Esophagus muscularis mucosa (tissue), 4 donors: Measurements from ENCODE around the gene DESI1.

Experiments used
- EP300 ChIP-seq: sonication (generic); formaldehyde crosslinking; IDR thresholded peaks from one replicate; pipeline ENCODE4 v1.6.1; 2017; ENCODE audit warnings: antibody characterized with exemption
- POLR2A ChIP-seq: fragments of 450-650 bp; IDR thresholded peaks from one replicate; pipeline ENCODE4 v1.6.1; 2017; ENCODE audit warnings: antibody characterized with exemption, moderate library complexity, mild to moderate bottlenecking, low read depth
- POLR2AphosphoS5 ChIP-seq, 2 donors: sonication (generic); formaldehyde crosslinking; IDR thresholded peaks; one replicate each; pipeline ENCODE4 v1.6.1; 2017; ENCODE audit warnings: antibody characterized with exemption in 2 of 2
- TF ChIP-seq, protein P1 (sequence below), 3 experiments: fragments of 200-600 bp in 2 of 3; fragments of 450-650 bp in 1 of 3; sonication (generic) in 2 of 3; IDR thresholded peaks; one replicate each; pipeline ENCODE4 v1.5.1; 2017 to 2019; ENCODE audit warnings: antibody characterized with exemption in 3 of 3, mild to moderate bottlenecking in 2 of 3, moderate library complexity in 1 of 3

DNA sequence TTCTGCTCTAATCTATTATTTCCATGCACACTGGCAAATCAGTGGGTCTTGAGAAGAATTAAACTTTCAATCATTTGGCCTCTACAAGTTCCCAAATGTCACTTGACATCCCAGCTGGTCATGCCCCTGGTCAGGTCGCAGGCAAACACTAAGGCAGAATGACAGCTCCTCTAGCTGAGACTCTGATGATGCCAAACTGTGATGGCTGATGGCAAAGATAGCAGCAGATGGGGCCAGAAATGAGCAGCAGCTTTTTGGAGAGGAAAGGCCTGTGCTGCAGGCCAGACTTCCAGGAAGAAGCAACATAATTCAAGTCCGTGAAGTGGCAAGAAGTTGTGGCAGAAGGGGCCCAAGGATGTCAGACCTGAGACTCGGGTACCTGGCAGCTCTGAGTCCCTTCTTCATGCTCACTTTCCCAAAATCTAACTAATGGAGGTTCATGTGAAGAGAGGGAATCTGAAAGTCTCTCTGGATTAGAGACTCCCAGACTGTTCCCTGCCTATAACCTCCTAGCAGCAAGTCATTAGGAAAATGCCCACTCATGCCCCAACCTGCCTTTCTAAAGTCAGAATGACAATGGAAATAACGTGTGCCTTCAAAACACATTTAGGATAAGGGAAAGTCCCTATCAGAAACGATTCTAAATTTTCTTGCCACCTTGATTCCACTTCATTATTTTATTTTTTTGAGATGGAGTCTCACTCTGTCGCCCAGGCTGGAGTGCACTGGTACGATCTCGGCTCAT lies 21.8 kb downstream of the DESI1 start:
- TF ChIP-seq POLR2AphosphoS5 (IDR thresholded peaks at IDR 0.05) (no peak), POLR2A (no peak), EP300 (no peak)
- TF ChIP-seq, protein P1, sequence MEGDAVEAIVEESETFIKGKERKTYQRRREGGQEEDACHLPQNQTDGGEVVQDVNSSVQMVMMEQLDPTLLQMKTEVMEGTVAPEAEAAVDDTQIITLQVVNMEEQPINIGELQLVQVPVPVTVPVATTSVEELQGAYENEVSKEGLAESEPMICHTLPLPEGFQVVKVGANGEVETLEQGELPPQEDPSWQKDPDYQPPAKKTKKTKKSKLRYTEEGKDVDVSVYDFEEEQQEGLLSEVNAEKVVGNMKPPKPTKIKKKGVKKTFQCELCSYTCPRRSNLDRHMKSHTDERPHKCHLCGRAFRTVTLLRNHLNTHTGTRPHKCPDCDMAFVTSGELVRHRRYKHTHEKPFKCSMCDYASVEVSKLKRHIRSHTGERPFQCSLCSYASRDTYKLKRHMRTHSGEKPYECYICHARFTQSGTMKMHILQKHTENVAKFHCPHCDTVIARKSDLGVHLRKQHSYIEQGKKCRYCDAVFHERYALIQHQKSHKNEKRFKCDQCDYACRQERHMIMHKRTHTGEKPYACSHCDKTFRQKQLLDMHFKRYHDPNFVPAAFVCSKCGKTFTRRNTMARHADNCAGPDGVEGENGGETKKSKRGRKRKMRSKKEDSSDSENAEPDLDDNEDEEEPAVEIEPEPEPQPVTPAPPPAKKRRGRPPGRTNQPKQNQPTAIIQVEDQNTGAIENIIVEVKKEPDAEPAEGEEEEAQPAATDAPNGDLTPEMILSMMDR (IDR thresholded peaks at IDR 0.05), result no peak
